SIG-M5 treated with dmso at 0.1 percent for 504 hours (cell line): ENCODE measurements around the gene CIRBP.

Source experiments
- DNase-seq: peaks from one replicate; lab custom pipeline; 2025; ENCODE audit not compliant: unreplicated experiment; lab: John Stamatoyannopoulos, UW

The CIRBP gene

DNA sequence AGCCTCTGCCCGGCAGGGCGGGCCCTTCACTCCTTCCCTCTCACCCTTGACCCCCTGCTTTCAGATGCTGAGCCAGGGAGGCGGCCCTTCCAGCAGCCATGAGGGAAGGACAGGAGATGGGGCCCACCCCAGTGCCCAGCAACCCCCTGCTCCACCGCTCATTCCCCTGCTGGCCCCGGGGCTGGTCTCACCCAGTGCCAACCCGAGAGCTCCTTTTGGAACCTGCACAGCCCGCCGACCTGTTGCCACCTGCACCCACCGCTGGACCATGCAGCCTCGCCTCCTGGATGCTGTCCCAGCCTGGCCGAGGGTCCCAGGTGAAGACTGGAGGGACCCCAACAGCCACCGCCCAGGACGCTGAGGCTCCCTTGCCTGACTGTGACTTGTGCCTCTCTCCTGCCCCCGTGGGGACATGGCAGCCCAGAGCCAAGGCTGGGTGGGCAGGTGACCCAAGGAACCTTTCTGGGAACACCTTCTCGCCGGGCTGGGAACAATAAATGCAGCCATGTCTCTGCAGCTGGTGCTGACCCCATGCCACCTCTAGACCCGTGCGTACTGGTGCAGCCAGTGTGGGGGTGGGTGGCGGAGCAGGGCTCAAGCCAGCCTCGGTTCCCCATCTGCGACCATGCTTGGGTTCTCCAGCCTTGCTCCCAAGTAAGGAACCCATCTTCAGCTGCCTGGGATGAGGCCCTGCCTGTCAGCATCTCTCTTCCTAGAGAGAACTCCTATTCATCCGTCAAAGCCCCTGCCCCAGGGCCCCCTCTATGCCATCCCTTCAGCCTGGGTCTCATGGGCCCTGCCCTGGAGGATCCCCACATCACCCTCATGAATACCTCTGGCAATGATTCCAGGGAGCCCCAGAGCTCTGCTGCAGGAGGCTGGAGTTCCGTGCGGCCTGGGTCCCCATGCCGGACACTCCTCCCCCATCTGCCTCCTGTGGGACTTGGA lies 9.9 kb downstream of the CIRBP start:
- no peak for DNase-seq

DNA sequence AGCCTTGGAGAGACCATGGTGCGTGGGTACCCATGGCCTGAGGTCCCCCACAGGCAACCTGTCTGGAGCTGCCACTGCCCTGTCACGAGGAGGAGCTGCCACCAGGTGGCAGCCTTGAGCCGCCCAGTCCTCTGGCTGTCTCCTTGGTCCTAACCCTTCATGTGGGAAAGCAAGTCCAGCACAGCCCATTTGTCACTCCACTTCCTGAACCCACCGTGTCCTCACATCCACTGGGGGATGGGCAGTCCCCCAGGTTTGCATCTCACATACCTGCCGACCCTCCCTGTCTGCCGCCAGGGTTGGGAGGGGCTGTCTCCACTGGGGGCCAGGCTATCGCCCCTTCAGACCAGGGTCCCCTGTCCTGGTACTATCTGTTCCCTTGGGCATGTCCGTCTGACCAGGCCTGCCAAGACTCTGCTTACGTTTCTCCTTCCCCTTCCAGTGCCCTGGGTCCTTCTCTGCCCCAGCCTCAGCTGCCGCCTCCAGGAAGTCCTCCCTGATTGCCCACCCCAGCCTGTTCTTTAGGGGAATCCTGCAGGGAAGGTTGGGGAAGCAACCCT lies 10.7 kb downstream of the CIRBP start:
- peak; percentile 63 for DNase-seq

DNA sequence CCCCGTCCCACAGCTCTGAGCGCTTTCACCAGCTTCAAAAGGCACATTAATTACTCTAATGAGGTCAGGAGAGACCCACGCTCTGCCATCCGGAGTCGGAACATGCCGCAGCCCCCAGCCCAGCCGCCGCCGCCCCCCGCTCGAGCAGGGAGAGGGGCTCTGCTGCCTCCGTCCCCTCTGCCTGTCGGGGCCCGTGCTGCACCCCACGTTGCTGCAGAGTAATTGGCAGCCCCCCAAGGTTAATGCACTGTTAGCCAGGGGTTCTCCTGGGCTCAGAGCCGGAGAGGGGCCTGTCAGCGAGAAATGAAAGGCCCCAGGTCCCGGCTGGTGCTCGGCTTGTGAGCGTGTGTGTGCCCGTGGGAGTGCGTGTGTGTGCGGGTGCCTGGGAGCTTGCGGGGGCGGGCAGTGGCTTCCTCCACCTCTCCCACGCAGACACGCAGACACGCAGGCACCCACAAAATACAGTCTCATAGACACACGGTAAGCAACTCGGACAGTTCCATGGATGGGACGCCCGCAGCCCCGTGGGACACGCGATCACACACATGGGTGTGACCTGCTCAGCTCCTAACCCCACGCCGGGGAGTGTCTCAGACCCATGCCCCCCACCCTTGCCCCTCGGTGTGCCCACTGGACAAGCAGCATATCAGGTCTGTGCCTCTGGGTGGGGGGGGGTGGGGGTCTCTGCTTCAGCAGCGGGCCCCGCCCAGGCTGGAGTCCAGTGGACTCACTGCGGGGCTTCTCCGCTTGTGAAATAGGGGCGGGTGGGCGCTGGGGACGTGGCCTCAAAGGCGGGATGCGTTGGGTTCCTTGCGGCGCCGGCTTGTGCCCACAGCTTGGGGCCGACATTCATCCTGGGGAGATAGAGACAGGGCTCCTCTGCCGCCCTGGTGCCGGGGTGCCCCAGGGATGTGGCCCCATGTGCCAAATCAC lies 11.8 kb downstream of the CIRBP start:
- no peak for DNase-seq

DNA sequence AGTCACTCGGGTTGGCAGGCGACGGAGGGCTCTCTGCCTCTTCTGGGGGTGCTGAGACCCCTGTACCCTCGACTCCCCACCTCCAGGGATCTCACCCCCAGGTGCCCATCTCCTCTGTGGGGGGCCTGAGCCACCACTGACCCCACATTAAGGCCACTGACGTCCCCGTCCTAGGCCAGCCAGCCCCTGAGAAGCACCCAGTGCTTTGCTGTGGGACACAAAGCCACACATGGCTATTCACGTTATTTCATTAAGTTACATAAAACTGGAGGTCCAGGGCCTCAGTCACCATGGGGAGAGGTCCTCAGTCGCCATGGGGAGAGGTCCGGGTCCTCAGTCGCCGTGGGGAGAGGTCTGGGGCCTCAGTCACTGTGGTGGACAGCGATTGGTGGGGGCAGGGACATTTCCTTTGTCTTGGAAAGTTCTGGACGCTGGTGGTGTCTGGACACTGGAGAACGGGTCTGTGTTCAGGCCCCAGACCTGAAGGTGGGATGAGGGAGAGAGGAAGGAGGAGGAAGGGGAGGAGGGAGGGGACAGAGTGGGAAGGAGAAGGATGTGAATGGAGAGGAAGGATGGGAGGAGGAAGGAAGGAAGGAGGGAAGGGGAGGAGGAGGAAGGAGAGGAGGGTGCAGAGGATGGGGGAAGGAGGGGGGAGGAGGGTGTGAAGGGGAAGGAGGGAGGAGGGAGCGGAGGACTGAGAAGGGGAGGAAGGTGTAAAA lies 12.6 kb downstream of the CIRBP start:
- DNase-seq, result no peak

DNA sequence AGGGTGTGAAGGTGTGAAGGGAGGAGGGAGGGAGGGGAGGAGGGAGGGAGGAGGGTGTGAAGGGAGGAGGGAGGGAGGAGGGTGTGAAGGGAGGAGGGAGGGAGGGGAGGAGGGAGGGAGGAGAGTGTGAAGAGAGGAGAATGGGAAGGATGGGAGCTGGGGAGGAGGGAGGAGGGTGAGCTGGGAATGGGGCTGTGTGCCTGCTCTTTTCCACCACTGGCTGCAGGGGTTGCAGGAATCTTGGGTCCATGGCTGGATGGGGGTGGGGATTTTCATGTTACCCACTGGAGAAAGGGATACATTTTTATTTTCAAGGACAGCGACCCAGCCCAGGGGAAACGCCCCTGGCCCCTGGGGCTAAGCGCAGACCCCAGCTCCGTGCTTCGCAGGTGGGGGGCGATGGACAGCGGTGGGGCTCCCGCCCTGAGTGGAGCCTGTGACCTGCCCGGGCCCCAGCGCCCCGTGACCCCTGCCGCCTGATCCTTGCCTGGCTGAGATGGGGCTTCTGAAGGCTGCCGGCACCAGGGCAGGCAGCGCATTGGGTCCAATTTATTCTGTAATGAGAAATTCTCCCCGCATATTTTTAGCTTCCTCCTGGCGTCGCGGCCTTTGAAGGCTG lies 13.6 kb downstream of the CIRBP start:
- DNase-seq, result no peak

DNA sequence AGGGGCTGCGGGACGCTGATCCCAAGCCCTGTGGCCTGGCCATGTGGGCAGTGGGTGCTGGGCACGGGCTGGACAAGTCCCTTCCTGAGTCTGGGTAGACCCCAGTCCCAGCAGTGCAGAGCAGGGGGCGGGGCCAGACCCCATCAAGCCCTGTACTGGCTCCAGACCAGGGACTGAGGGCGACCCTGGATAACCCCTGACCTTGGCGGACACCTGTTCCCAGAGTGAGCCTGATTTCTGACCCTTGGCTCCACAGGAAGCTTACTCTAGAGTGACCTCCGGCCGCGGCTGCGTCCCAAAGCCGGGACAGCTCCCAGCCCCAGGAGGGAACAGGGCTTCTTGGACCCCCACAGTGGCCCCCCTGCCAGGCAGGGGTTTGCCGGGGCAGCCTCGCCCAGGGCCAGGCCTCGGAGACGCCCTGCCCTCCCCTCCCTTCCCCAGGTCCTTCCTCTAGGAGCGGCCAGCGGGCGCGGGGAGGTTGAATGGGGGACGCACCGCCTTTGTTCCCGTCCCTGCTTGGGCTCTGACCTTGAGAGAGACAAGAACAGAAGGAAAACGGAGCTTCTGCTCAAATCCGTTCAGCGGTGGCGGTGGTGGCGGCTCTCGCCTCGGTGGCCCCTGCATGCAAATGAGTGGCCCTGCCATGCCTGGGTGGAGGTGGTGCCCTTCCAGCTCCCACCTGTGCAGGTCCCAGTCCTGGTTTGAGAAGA lies 14.2 kb downstream of the CIRBP start:
- no peak for DNase-seq

DNA sequence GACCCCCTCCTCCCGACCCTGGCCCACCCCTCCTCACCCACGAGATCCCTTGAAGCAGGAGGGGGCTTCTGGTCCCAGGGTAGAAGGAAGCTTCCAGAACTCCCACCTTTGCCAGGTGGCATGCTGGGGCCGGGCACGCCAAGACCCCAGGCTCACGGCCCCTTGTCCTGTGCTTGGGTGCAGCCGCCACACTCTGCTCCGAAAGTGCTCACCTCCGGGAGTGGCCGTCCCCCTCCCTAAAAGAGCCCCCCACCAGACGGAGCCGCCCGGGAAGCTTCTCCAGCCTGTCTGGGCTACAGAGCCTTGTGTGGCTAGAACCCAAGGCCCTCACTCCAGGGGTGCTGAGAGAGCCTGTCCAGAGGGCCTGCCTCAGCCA lies 14.8 kb downstream of the CIRBP start:
- no peak for DNase-seq

DNA sequence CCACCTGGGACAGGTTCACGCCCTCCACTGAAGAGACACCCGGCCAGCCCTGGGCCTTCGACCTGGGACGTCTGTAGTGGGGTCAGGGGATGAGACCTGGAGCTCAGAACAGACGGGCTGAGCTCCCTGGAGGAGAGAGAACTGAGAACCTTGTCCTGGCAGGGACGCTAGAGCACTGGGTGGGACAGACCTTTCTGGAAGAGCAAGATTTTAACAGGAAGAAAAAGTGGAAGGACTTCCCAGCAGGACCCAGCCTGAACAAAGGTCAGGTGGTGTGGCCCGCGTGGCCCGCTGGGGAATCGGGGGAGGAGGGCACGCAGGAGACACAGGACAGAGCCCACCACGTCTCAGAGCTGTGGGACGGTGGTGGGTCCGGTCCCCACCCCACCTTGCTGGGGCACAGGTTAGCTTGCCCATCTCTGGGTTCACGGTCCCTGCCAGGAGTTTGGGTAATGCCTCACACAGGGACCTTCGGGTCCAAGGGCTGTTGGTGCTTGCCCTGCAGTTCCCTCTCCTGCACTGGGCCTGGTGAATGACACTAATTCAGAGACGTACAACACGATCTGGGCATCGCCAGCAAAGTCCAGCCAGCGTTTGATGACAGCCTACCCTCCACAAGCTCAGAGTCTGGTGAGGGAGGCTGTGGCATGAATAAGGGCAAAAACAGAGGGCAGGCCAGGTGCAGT lies 15.3 kb downstream of the CIRBP start:
- no peak for DNase-seq

DNA sequence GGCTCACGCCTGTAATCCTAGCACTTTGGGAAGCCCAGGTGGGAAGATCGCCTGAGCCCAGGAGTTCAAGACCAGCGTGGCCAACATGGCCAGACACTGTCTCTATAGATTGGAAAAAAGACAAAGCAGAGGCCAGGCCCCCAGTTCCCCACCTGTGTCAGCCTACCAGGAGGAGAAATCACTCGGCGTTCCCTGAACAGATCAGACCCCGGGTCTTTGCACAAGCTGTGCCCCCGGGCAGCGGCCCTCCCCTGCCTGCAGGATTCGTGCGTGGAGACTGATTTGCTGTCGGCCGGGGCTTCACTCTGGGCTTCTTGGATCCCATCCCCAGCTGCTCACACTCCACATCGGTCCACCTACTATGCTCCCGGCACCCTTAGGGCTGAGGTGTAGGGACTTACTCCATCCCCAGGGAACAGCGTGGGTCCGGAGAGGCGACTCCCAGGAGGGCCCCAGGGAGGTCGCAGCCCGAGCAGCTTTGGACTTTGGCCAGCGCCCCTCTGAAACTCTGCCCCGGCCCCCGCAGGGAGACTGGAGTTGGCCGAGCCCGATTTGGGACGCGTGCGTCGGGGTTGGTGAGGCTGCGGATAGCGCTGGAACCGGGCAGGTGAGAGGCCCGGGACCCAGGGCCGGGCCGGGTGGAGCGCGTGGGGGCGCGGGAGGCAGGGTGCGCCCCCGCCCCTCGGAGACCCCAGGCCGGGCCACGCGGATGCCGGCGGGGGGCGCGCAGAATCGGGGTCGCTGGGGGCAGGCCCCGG lies 16.0 kb downstream of the CIRBP start:
- no peak for DNase-seq

DNA sequence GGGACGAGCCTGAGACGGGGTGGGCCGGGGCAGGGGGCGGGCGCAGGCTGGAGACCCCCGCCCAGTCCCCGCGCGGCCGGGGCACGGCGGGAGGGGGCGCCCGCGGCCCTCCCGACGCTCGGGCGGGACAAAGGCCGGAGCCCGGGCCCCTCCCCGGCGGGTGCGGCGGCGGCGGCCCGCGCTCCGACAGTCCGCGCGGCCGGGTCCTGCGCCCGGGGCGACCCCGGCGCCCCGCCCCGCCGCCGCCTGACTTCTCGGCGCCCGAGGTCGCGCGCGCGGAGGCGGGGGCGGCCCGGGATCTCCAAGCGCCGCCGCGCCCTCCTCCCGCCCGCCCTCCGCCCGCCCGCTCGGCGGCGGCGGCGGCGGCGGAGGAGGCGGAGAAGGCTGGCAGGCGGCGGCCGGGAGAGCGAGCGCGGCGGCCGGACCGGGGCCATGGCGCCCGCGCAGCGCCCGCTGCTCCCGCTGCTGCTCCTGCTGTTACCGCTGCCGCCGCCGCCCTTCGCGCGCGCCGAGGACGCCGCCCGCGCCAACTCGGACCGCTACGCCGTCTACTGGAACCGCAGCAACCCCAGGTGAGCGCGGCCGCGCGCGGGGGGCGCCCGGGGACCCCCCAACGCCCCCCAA lies 16.7 kb downstream of the CIRBP start, which contains the start of gene EFNA2:
TSS of gene EFNA2 (plus strand) at position 137 of the 624 bp plus-strand sequence. CDS start at position 433, 296 bp downstream.
- no peak for DNase-seq

DNA sequence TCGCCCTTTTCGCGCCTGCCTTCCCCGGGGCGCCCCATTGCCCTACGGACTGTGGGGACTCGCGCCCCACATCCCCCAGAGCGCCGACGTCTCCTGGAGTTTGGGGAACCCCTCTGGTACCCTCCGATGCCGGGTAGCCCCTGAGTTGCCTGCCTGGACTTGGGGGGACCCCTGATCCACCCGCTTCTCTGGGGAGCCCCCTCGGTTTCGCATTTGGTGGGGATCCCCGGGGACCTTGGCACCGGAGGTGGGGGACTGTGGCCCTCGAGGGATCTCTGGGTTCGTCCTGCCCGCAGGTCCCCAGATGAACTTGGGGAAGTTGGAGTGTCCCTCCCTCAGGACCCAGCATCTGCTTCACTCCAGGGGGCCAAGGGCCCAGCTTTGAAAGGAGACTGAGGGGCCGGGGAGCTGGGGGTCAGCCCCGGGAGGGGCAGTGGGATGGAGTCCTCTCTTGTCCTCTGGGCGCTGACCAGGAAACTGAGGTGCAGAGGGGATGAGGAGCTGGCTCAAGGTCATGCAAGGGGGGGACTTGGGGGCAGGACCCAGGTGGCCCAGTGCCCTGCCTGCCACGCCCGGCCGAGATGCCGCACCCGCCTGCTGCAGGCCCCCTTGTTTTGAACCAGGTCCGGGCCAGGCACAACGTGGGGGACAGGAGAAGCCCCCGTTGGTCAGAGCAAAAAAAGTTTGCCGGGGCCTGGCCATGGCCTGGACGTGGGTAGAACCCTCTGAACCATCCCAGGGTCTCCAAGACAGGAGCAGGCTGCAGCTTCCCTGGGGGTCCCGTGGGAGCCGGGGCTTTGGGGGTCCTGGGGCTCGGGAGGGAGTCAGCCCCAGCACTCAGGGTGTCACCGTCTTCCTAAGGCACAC lies 17.6 kb downstream of the CIRBP start:
- no peak for DNase-seq

DNA sequence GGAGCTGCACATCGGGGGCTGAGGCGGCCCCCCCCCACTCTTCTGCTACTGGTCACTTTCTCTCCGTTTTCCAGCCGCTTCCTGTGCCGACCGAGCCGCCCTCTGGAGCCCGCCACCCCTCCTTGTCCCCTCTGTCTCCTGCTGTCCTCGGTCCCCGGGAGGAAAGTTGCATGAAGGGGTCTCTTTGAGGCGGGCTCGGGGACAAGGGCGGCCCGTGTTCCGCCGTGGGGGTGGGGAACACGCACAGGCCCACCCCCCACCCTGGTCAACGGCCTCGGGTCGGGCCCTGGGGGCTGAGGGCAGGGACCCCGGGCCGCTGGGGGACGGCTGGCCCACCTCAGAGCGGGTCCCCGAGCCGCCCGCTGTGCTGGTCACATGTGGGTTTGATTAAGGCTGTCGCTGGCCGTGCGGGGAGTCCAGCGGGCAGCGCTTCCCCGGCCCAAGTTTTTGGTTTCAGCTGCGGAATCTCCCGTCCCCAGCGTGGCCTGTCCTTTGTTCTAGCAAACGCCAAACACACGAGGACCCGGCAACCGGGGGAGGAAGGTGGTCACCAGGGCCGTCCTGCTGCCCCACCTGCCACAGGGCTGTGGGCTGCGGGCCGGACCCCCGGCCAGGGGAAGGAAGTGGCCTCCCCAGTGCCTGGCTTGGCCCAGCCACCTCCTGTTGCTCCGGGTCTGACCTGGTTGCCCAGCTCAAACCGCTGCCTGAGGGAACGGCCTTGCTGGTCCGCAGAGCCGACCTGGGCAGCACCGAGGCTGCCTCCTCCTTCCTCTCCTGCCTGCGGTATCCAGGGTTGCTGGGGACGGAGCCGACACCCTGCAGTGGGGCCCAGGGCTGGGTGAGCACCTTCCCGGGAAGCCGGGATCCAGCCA lies 18.5 kb downstream of the CIRBP start:
- no peak for DNase-seq

DNA sequence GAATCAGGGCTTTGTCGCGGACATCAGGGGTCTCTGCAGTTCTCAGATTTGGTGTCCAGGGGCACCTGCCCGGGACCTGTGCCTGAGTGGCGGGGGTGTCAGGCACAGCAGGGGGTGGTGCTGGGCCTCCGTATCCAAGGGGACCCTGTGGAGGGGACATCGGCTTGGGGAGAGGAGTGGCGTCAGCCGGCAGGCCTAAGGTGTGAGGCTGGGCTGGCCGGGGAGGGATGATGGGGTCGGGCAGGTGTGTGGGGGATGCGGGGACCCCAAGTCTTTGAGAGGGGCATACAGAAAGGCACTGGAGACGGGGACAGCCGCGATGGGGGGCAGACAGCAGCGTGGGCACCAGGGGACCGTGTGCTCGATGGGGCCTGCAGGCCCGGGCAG lies 19.1 kb downstream of the CIRBP start:
- no peak for DNase-seq

DNA sequence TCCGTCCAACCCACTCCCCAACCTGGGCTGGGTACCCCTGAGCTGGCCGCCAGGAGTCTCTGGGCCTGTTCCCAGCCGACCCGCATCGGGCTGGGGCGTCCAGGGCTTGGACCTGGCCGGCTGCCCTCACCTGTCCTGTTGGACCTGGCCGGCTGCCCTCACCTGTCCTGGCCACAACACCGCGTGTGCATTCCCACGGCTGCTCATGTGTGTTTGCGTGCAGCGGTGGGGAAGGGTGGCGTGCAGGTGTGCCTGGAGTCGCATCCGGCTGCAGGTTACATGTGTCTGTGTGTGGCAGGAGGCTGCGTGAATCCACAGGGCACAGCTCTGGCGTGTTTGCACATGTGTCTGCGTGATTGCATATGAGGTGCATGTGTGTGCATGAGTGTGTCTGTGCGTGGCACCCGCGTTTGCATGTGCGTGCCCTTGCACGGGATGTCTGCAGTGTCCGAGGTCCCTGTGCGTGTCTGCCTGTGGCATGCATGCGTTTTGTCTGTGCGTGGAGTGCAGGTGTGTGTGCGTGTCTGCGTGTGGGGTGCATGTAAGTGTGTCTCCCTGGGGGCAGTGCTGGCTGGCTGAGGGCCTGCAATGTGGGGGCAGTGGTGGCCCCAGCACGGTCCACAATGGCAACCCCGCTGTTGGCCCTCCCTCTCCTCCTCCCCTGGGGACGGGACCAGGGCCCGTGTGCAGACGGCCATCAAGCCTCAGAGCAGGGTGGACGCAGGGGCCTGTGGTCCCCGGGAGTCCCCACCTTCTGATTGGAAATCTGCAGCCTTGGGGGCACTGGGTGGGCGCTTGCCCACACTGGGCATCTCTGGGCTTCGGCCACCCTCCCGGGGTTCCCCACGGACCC lies 19.9 kb downstream of the CIRBP start:
- no peak for DNase-seq

DNA sequence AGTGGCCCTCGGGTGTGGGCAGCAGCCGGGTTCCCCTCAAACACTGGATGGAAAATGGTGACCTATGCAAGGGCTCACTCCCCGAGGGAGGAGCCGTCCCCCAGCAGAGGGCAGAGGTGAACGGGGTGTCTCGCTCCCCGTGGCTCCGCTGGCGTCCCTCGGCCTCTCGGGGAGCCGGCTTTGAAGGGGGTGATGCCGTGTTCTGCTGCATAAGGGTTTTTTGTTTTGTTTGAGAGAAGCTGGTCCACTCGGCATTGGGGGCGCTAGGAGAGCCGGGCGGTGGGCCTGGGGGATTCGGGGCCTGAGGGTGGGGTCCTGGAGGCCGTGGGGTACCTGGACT lies 20.5 kb downstream of the CIRBP start:
- DNase-seq, result no peak
